Adrenal gland (tissue), 12 donors: Measurements from ENCODE around the gene DPP7. TPM values are rescaled to one million over a fixed set of nuclear protein-coding genes. Genes with fewer than 3 reads are reported as not detected.

Source experiments
- DNase-seq, 7 donors: peaks; one replicate each; pipeline ENCODE4 v3.0.0-alpha.2; 2019 to 2020
- H3K27ac ChIP-seq, 5 donors: fragments of 200-600 bp; sonication (generic) in 4 of 5; 1 replicate in 3 of 5; 2 replicates in 2 of 5; pipeline versions ENCODE4 v1.5.1 to v1.8.0; 2016 to 2020; ENCODE audit warnings: mild to moderate bottlenecking in 1 of 5
- H3K27me3 ChIP-seq: fragments of 200-600 bp; 2 replicates; pipeline ENCODE4 v1.8.0; 2021
- H3K36me3 ChIP-seq, 2 donors: fragments of 200-600 bp; replicated peaks in 1 of 2; 1 replicate in 1 of 2; 2 replicates in 1 of 2; pipeline versions ENCODE4 v1.5.1 to v1.8.0; 2018 to 2022
- H3K4me1 ChIP-seq, 2 donors: fragments of 200-600 bp; replicated peaks in 1 of 2; 1 replicate in 1 of 2; 2 replicates in 1 of 2; pipeline versions ENCODE4 v1.5.1 to v1.8.0; 2018 to 2021
- H3K4me3 ChIP-seq, 4 donors: fragments of 200-600 bp; sonication (generic) in 3 of 4; one replicate each; pipeline ENCODE4 v1.5.1; 2016 to 2018
- H3K9me3 ChIP-seq, 3 donors: fragments of 200-600 bp; sonication (generic) in 1 of 3; replicated peaks in 1 of 3; 1 replicate in 2 of 3; 2 replicates in 1 of 3; pipeline versions ENCODE4 v1.5.1 to v1.8.0; 2016 to 2021
- CTCF ChIP-seq, 6 experiments: fragments of 450-650 bp in 4 of 6; fragments of 200-600 bp in 2 of 6; sonication (generic) in 1 of 6; IDR thresholded peaks; 1 replicate in 5 of 6; 2 replicates in 1 of 6; pipeline versions ENCODE4 v1.5.1 to v1.8.0; 2016 to 2021; ENCODE audit warnings: antibody characterized with exemption in 6 of 6, mild to moderate bottlenecking in 2 of 6, moderate library complexity in 1 of 6
- POLR2A ChIP-seq, 2 donors: fragments of 450-650 bp; IDR thresholded peaks; one replicate each; pipeline ENCODE4 v1.6.1; 2017; ENCODE audit warnings: antibody characterized with exemption in 2 of 2, mild to moderate bottlenecking in 2 of 2, moderate library complexity in 1 of 2
- WGBS, 4 donors: extraction: QIAGEN DNeasy Blood & Tissue Kit in 2 of 4; methylation state at CpG; one replicate each; pipeline versions ENCODE4 v1.1.5 to v1.1.7; 2013 to 2017; 5-methylcytosine and 5-hydroxymethylcytosine counted together
- intact Hi-C, 2 donors: fragments of 100-400 bp; cut with DNase I; formaldehyde crosslinking; loops; one replicate each; pipeline versions ENCODE4 v1.14.1 to v1.15.0; 2022 to 2023
- polyA plus RNA-seq, 3 donors: library from polyadenylated mRNA; stranded (reverse); fragments of 200-250 nt in 2 of 3; fragments of 350-450 nt in 1 of 3; fragmentation: Illumina TruSeq in 1 of 3; extraction: RNeasy Lipid Tissue Mini Kit (QIAGEN cat#74804) in 1 of 3; gene quantifications; one replicate each; pipeline ENCODE4 v1.2.3, GENCODE V29; 2013 to 2014
- total RNA-seq, 9 donors: library from RNA; depleted of rRNA in 4 of 9; stranded (reverse); fragments of >200 nt in 4 of 9; fragments of 120-200 nt in 1 of 9; fragmentation: NEBNext Ultra II Directional in 1 of 9; extraction: Animal tissue kit (Norgen Biotek cat#: 25700) in 1 of 9; gene quantifications; one replicate each; pipeline versions ENCODE4 v1.1.0 to v1.2.4, GENCODE V29; 2013 to 2023
- donor health status: healthy with polysubstance abuse.
- donor health status: Bipolar disorder and iron deficiency.
- donor health status: DM: yes; HTN: yes; CAD: no.
- donor health status: DM: no; HTN: no; CAD: no.
- donor health status: DM: no; HTN: no; CAD: no.
- donor health status: DM: yes; HTN: yes; CAD: no.

Gene DPP7
- total and polyA plus RNA-seq, 12 donors: 52.6 to 1,938 (median 237) TPM

- WGBS, 4 donors: 86 to 92% (median 90%) methylated on average over 8 of the region's 8 CpGs
- DNase-seq: no peak
- Histone ChIP-seq H3K9me3 (no peaks in the 10 kb centered on the region), H3K36me3 (peaks cover 0 to 3% of the 10 kb centered on the region in 2 donors), H3K27me3 (peaks cover 8% of the 10 kb centered on the region), H3K27ac (no peak overlapping the region), H3K4me3 (no peak overlapping the region), H3K4me1 (peaks cover 6 to 20% of the 10 kb centered on the region in 2 donors)
- intact Hi-C loops: no loop called here
- no peak for TF ChIP-seq POLR2A (IDR thresholded peaks at IDR 0.05)
- no peak for TF ChIP-seq CTCF (IDR thresholded peaks at IDR 0.05)
Measured at GRCh38 chr9:137073992-137074399, 40.5 kb downstream of the DPP7 start.

DNA sequence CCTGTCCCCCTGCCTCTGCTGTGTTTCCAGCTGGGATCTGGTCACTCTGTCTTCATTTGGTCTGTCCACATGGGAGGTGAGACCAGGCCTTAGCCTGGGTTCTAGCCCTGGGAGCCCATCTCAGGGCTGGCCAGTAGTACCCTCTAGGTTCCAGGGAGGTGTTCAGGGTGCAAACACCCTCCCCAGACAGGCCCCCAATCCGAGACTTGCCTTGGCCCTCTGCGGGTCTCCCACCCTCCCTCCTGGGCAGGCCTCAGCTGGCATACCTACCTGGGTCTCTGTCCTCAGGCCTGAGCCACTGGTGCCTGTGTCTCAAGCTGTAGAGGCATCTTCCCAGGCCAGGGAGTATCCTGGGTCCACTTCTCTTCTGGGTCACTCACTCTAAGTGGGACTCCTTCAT, 43.3 kb downstream of the DPP7 start:
- H3K9me3 ChIP-seq: no peaks in the 10 kb centered on the region
- H3K27ac ChIP-seq: peak overlapping the region in 2 of 5 donors; percentile 55 to 61
- no peak for DNase-seq
- H3K4me3 ChIP-seq: no peak overlapping the region
- TF ChIP-seq POLR2A (IDR thresholded peaks at IDR 0.05): no peak
- no peak for TF ChIP-seq CTCF (IDR thresholded peaks at IDR 0.05)
- peaks cover 0 to 8% of the 10 kb centered on the region in 2 donors for H3K4me1 ChIP-seq
- intact Hi-C loops: no loop called here
- H3K36me3 ChIP-seq: no peaks in the 10 kb centered on the region
- 92 to 100% (median 97%) methylated on average over 2 of the region's 2 CpGs; no CpG with 5 or more reads in 1 of the 4 donors for WGBS, 4 donors
- H3K27me3 ChIP-seq: peaks cover 12% of the 10 kb centered on the region

- Histone ChIP-seq H3K9me3 (no peaks in the 10 kb centered on the region), H3K27ac (peak overlapping the region in 2 of 5 donors; percentile 55 to 61), H3K27me3 (peaks cover 12% of the 10 kb centered on the region), H3K4me1 (peaks cover 0 to 8% of the 10 kb centered on the region in 2 donors), H3K4me3 (peak overlapping the region in 1 of 4 donors; percentile 55), H3K36me3 (no peaks in the 10 kb centered on the region)
- DNase-seq: peak in 2 of 7 donors; percentile 38 to 81
- intact Hi-C loops: no loop called here
- WGBS, 4 donors: 13 to 28% (median 23%) methylated on average over 1 to 6 of the region's 6 CpGs
- peak in 3 of 6 experiments; percentile 4 to 20 (median 14) for TF ChIP-seq CTCF (IDR thresholded peaks at IDR 0.05)
- TF ChIP-seq POLR2A (IDR thresholded peaks at IDR 0.05): no peak
Measured at GRCh38 chr9:137070906-137071275, 43.6 kb downstream of the DPP7 start.

DNA sequence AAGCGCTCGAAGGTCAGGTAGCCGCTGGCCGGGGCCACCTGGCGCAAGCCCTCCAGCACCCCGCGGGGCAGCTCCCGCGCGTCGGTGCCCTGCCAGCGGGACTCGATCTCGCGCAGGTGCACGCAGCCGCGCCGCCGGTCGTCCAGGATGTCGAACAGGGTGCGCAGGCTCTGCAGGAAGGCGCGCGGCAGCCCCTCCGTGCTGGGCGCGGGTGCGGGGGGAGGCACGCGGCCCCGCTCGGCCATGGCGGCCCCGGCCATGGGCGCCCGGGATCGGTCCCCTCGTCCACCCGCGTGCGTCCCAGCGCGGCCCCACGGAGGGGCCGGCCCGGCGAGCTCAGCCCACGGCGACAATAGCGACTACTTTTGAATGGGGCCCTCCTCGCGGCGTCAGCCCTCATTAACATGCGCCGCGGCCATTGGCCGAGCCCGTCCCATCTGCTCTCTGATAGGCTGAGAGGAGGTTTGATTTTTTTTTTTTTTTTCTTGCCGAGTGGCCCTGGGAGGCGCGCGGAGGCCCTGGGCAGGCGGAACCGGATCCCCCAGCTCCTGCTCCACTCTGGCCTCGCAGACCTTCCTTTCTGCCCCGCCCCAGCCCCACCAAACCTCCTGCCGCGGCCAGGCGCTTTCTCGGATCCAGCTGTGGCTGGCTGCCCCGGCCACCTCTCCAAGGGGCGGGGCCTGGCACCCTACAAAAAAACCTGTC, 44.2 kb downstream of the DPP7 start, which contains the start of gene SAPCD2:
TSS of gene SAPCD2 (minus strand) at position 357 of the 705 bp plus-strand sequence. CDS start at position 260, 97 bp downstream.
- peak; percentile 82 to 94 (median 88) for DNase-seq

More for the DNA sequence above, 44.2 kb downstream of the DPP7 start, which contains the start of gene SAPCD2:
- Histone ChIP-seq H3K4me3 (peak within 1 kb of the TSS in 1 of 4 donors; percentile 55), H3K27ac (peak within 1 kb of the TSS in 2 of 5 donors; percentile 55 to 61), H3K9me3 (no peaks in the 10 kb centered on the region), H3K4me1 (peaks cover 0 to 8% of the 10 kb centered on the region in 2 donors), H3K36me3 (no peaks in the 10 kb centered on the region), H3K27me3 (peaks cover 12% of the 10 kb centered on the region)
- intact Hi-C loops: no loop called here
- TF ChIP-seq POLR2A (IDR thresholded peaks at IDR 0.05) (no peak), CTCF (IDR thresholded peaks at IDR 0.05) (no peak)
- WGBS, 4 donors: 0 to 1% (median 1%) methylated on average over 19 to 74 of the region's 74 CpGs
